ENCODE data around the gene SGPP2. TPM values are rescaled to one million over a fixed set of nuclear protein-coding genes. Genes with fewer than 3 reads are reported as not detected.

The SGPP2 gene
- total RNA-seq, 1 experiment from 2014 or later: not detected

GRCh38 chr2:222381566-222381965 lies 42.8 kb upstream of the SGPP2 start:
- H2AFZ ChIP-seq (ENCODE audit: low read length): no peak overlapping the region
- H4K20me1 ChIP-seq (ENCODE audit: low read length): no peaks in the 10 kb centered on the region
- no peaks in the 10 kb centered on the region for H3K9me3 ChIP-seq (ENCODE audit: low read length)
- H3K9me2 ChIP-seq (replicated peaks; ENCODE audit: low read length): no peaks in the 10 kb centered on the region
- intact Hi-C loops (cut with micrococcal nuclease): no loop called here
- no peak overlapping the region for H3K4me2 ChIP-seq (ENCODE audit: low read length)
- H3F3A ChIP-seq (ENCODE audit: low read length, unreplicated experiment): no peaks in the 10 kb centered on the region
- DNase-seq (no peak), ATAC-seq (no peak)
- no peak overlapping the region for H3K27ac ChIP-seq (ENCODE audit: low read length)
- peaks cover 58% of the 10 kb centered on the region for H3K27me3 ChIP-seq (ENCODE audit: low read length)
- H3K4me3 ChIP-seq (ENCODE audit: low read length): no peak overlapping the region
- BruUV-seq (replicated peaks): no TSS peak
- H3K9ac ChIP-seq (ENCODE audit: low read length): no peak overlapping the region
- TF ChIP-seq CTCF (conservative IDR thresholded peaks at IDR 0.05; ENCODE audit: low read depth, low read length): no peak
- no peak for TF ChIP-seq EZH2phosphoT487 (IDR thresholded peaks at IDR 0.05; ENCODE audit: borderline replicate concordance, low read length)
- TF ChIP-seq EZH2 (IDR thresholded peaks at IDR 0.05; ENCODE audit: low read length, unreplicated experiment): no peak
- POLR2A ChIA-PET (ENCODE audit: unreplicated experiment): no interaction called here
- no peaks in the 10 kb centered on the region for H3K36me3 ChIP-seq (ENCODE audit: low read depth, low read length)
- CTCF ChIA-PET: no interaction called here
- no peaks in the 10 kb centered on the region for H3K4me1 ChIP-seq (ENCODE audit: insufficient read depth, low read length)
- H3K79me2 ChIP-seq (ENCODE audit: low read length): no peaks in the 10 kb centered on the region

GRCh38 chr2:222383255-222383654 lies 41.1 kb upstream of the SGPP2 start:
- CTCF ChIA-PET: no interaction called here

More at GRCh38 chr2:222383255-222383654, 41.1 kb upstream of the SGPP2 start:
- Histone ChIP-seq H3K9ac (ENCODE audit: low read length) (no peak overlapping the region), H3K27ac (ENCODE audit: low read length) (no peak overlapping the region), H3K9me3 (ENCODE audit: low read length) (no peaks in the 10 kb centered on the region), H3K27me3 (ENCODE audit: low read length) (peaks cover 46% of the 10 kb centered on the region), H3K4me2 (ENCODE audit: low read length) (no peak overlapping the region), H3K9me2 (replicated peaks; ENCODE audit: low read length) (no peaks in the 10 kb centered on the region), H3K4me3 (ENCODE audit: low read length) (no peak overlapping the region), H3K4me1 (ENCODE audit: insufficient read depth, low read length) (no peaks in the 10 kb centered on the region), H2AFZ (ENCODE audit: low read length) (no peak overlapping the region), H3K36me3 (ENCODE audit: low read depth, low read length) (no peaks in the 10 kb centered on the region), H4K20me1 (ENCODE audit: low read length) (no peaks in the 10 kb centered on the region), H3K79me2 (ENCODE audit: low read length) (no peaks in the 10 kb centered on the region), H3F3A (ENCODE audit: low read length, unreplicated experiment) (no peaks in the 10 kb centered on the region)
- TF ChIP-seq CTCF (conservative IDR thresholded peaks at IDR 0.05; ENCODE audit: low read depth, low read length) (no peak), EZH2phosphoT487 (IDR thresholded peaks at IDR 0.05; ENCODE audit: borderline replicate concordance, low read length) (no peak), EZH2 (IDR thresholded peaks at IDR 0.05; ENCODE audit: low read length, unreplicated experiment) (no peak)
- POLR2A ChIA-PET (ENCODE audit: unreplicated experiment): no interaction called here
- ATAC-seq (no peak), DNase-seq (no peak)
- no TSS peak for BruUV-seq (replicated peaks)
- intact Hi-C loops (cut with micrococcal nuclease): no loop called here

Data from PC-3 (cell line).